Stomach (tissue), 9 donors: ENCODE measurements around the gene C2CD4A. TPM values are rescaled to one million over a fixed set of nuclear protein-coding genes. Genes with fewer than 3 reads are reported as not detected.
A peak's percentile ranks its signal among the peaks of the same experiment; 100 is the strongest.

Experiments
- DNase-seq, 2 donors: peaks; one replicate each; pipeline versions ENCODE4 v3.0.0 to v3.0.0-alpha.2; 2013 to 2019
- H3K27ac ChIP-seq, 5 donors: fragments of 200-600 bp in 4 of 5; sonication (generic) in 4 of 5; one replicate each; pipeline ENCODE4 v1.5.1; 2013 to 2019; ENCODE audit warnings: mild to moderate bottlenecking in 1 of 5, moderate library complexity in 1 of 5
- H3K27me3 ChIP-seq, 3 donors: fragments of 200-600 bp; sonication (generic); one replicate each; pipeline ENCODE4 v1.5.1; 2017 to 2019; ENCODE audit warnings: mixed run types in 1 of 3
- H3K36me3 ChIP-seq, 4 donors: fragments of 200-600 bp; sonication (generic); 1 replicate in 3 of 4; 2 replicates in 1 of 4; pipeline ENCODE4 v1.5.1; 2016 to 2019
- H3K4me1 ChIP-seq, 4 donors: fragments of 200-600 bp; sonication (generic); one replicate each; pipeline ENCODE4 v1.5.1; 2016 to 2019
- H3K4me3 ChIP-seq, 4 donors: fragments of 200-600 bp; sonication (generic) in 3 of 4; one replicate each; pipeline ENCODE4 v1.5.1; 2016 to 2019; ENCODE audit warnings: mild to moderate bottlenecking in 1 of 4
- H3K9me3 ChIP-seq, 4 donors: fragments of 200-600 bp; sonication (generic); one replicate each; pipeline ENCODE4 v1.5.1; 2016 to 2019
- EP300 ChIP-seq: sonication (generic); formaldehyde crosslinking; IDR thresholded peaks from one replicate; pipeline ENCODE4 v1.6.1; 2017; ENCODE audit warnings: antibody characterized with exemption
- POLR2A ChIP-seq, 4 donors: fragments of 450-650 bp; IDR thresholded peaks; one replicate each; pipeline ENCODE4 v1.6.1; 2016; ENCODE audit warnings: antibody characterized with exemption in 4 of 4, control low read depth in 2 of 4, mild to moderate bottlenecking in 1 of 4, moderate library complexity in 1 of 4
- POLR2AphosphoS5 ChIP-seq, 3 donors: sonication (generic); formaldehyde crosslinking; IDR thresholded peaks; one replicate each; pipeline ENCODE4 v1.6.1; 2016; ENCODE audit warnings: antibody characterized with exemption in 3 of 3
- WGBS, 5 donors: extraction: QIAGEN DNeasy Blood & Tissue Kit in 3 of 5; methylation state at CpG; one replicate each; pipeline versions ENCODE4 v1.1.5 to v1.1.7; 2013 to 2018; 5-methylcytosine and 5-hydroxymethylcytosine counted together
- intact Hi-C: fragments of 100-400 bp; cut with DNase I; formaldehyde crosslinking; loops from one replicate; pipeline ENCODE4 v1.15.1; 2023; ENCODE audit warnings: low total_unique reads
- polyA plus RNA-seq, 3 donors: library from polyadenylated mRNA; stranded (reverse); fragments of 200-250 nt; gene quantifications; one replicate each; pipeline ENCODE4 v1.2.3, GENCODE V29; 2013
- total RNA-seq, 5 donors: library from RNA; depleted of rRNA; stranded (reverse); fragments of >200 nt; gene quantifications; one replicate each; pipeline versions ENCODE4 v1.1.0 to v1.2.3, GENCODE V29; 2014 to 2016
- TF ChIP-seq, protein P1 (sequence below), 7 experiments: fragments of 450-650 bp in 4 of 7; fragments of 200-600 bp in 3 of 7; sonication (generic) in 3 of 7; IDR thresholded peaks; one replicate each; pipeline ENCODE4 v1.5.1; 2016 to 2019; ENCODE audit warnings: antibody characterized with exemption in 7 of 7, control low read depth in 2 of 7, mild to moderate bottlenecking in 1 of 7
- donor health status: healthy with polysubstance abuse.
- donor health status: Bipolar disorder and iron deficiency.
- donor health status: healthy.

The C2CD4A gene
- total and polyA plus RNA-seq, 8 donors: 0.29 to 3.0 (median 1.8) TPM; not detected in 2

DNA sequence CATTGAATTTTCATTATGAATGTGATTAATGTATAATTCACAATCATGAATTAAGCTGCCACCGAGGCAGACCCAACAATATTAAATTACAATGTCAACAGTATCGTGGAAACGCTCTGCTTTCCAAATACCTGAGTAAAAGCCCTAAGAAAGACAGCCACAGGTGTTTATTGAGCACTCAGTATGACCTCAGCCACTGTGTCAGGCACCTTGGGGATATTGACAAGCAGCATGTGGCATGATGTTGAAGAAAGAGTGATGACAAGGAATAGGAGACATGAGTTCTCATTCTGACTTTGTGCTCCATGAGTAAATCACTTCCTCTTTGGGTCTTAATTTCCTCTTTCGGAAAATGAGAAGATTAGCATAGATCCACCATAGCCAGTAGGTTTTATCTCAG is 12.8 kb downstream of the C2CD4A start:
- Histone ChIP-seq H3K27me3 (no peaks in the 10 kb centered on the region), H3K36me3 (no peaks in the 10 kb centered on the region), H3K27ac (no peak overlapping the region), H3K4me1 (no peaks in the 10 kb centered on the region), H3K4me3 (no peak overlapping the region), H3K9me3 (no peaks in the 10 kb centered on the region)
- no peak for TF ChIP-seq EP300
- TF ChIP-seq, protein P1, sequence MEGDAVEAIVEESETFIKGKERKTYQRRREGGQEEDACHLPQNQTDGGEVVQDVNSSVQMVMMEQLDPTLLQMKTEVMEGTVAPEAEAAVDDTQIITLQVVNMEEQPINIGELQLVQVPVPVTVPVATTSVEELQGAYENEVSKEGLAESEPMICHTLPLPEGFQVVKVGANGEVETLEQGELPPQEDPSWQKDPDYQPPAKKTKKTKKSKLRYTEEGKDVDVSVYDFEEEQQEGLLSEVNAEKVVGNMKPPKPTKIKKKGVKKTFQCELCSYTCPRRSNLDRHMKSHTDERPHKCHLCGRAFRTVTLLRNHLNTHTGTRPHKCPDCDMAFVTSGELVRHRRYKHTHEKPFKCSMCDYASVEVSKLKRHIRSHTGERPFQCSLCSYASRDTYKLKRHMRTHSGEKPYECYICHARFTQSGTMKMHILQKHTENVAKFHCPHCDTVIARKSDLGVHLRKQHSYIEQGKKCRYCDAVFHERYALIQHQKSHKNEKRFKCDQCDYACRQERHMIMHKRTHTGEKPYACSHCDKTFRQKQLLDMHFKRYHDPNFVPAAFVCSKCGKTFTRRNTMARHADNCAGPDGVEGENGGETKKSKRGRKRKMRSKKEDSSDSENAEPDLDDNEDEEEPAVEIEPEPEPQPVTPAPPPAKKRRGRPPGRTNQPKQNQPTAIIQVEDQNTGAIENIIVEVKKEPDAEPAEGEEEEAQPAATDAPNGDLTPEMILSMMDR (IDR thresholded peaks at IDR 0.05): no peak
- no peak for TF ChIP-seq POLR2AphosphoS5 (IDR thresholded peaks at IDR 0.05)
- TF ChIP-seq POLR2A (IDR thresholded peaks at IDR 0.05): no peak
- intact Hi-C loops: no loop called here
- 71 to 78% (median 78%) methylated on average over 4 of the region's 4 CpGs for WGBS, 5 donors
- DNase-seq: no peak

DNA sequence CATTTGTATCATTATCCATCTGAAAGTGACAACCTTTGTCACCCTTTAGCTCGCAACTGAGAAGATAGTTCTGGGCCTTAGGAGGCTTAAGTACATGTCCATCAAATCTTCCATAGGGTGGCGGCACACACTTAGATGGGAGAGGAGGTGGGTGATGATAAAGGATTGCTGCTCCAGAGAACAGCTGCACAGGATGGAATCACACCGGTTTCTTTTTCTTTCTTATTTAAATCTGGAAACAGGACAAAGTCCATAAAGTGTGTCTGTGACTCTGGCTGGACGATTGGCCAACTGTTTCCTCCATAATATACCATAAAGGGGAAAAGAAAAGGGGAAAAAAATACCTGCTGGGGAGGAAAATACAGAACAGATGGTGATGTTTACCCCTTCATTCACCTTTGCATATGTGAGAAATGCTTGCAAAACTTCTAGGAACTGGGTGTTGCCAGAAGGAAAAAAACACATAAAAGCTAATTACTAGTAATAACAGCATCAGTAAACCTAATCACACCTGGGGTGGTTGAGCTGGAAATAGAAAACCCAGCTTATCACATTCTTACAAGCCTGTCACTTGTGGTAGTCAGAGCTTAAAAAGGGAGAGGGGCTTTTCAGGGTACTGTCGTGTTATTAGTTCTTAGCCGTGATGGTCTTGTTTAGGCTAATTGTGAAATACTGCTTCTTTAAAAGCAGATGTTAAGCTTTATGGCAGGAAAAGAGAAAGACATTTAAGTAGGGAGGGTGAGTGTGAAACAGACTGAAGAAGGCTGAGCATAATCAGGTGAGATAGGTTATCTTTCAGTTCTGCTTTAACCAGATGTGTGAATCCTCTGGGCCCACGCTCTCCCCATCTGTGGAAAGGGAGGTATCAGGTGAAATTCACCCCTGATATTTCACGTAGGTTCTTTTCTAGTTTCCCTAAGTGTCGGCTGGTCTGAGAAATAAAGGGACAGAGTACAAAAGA is 16.7 kb downstream of the C2CD4A start:
- Histone ChIP-seq H3K27ac (peak overlapping the region in 1 of 5 donors; percentile 38), H3K4me1 (no peaks in the 10 kb centered on the region), H3K36me3 (no peaks in the 10 kb centered on the region), H3K9me3 (no peaks in the 10 kb centered on the region), H3K27me3 (no peaks in the 10 kb centered on the region), H3K4me3 (no peak overlapping the region)
- no peak for DNase-seq
- intact Hi-C loops: no loop called here
- WGBS, 5 donors: 69 to 84% (median 72%) methylated on average over 9 of the region's 9 CpGs
- TF ChIP-seq, protein P1 (IDR thresholded peaks at IDR 0.05): no peak
- TF ChIP-seq POLR2A (IDR thresholded peaks at IDR 0.05): no peak
- no peak for TF ChIP-seq POLR2AphosphoS5 (IDR thresholded peaks at IDR 0.05)
- TF ChIP-seq EP300: no peak

DNA sequence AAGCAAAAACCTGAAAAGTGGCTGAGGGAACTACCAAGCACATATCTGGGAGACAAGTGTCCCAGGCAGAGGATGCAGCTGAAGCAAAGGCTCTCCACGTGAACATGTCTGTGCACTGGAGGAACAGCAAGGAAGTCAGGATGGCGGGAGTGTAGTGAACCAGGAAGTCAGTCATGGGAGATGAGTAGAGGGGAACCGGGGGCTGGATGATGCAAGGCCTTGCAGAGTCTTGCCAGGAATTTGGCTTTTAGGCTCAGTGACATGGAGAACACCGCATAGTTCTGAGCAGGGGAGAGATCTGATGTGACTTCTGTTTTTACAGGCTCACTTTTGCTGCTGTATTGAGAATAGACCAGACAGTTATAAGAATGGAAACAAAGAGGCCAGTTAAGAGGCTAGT is 19.0 kb downstream of the C2CD4A start:
- no peak overlapping the region for H3K4me3 ChIP-seq
- intact Hi-C loops: no loop called here
- no peaks in the 10 kb centered on the region for H3K9me3 ChIP-seq
- no peak overlapping the region for H3K27ac ChIP-seq
- H3K4me1 ChIP-seq: no peaks in the 10 kb centered on the region
- H3K36me3 ChIP-seq: no peaks in the 10 kb centered on the region
- TF ChIP-seq POLR2A (IDR thresholded peaks at IDR 0.05): no peak
- TF ChIP-seq, protein P1 (IDR thresholded peaks at IDR 0.05): no peak
- no peak for TF ChIP-seq POLR2AphosphoS5 (IDR thresholded peaks at IDR 0.05)
- TF ChIP-seq EP300: no peak
- no peaks in the 10 kb centered on the region for H3K27me3 ChIP-seq
- no peak for DNase-seq
- 58 to 79% (median 70%) methylated on average over 4 of the region's 4 CpGs for WGBS, 5 donors

DNA sequence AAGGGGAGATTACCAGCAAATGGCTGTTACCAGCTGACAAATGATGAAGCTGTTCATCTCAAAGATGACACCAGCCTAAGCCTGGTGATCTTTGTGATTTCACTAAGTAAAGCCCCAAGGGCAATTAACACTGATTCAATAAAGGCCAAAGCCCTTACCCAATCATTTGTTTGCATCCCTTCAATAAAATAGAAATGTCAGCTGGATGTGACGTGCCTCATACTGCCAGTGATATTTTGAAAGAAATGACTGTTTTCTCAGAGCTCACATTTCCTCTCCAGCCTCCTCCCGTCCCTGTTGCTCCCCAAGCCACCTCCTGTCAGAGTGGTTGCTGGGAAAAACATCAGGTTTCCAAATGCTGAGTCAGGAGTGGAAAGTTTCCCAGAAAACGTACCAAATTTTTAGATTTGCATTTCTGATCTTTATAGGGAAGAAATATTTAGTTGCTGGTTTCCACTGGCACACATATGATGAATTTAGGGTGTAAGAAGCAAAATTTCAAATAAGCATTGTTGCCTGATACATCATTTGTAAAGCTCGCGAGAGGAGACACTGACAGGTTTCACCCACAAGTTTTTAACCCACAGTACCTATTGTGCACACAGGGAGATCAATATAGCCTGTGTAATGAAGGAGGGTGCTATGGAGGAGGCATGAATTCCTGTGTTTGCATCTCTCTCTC is 21.0 kb downstream of the C2CD4A start:
- Histone ChIP-seq H3K27ac (peak overlapping the region in 1 of 5 donors; percentile 26), H3K36me3 (no peaks in the 10 kb centered on the region), H3K27me3 (no peaks in the 10 kb centered on the region), H3K4me3 (no peak overlapping the region), H3K9me3 (no peaks in the 10 kb centered on the region), H3K4me1 (no peaks in the 10 kb centered on the region)
- intact Hi-C loops: no loop called here
- 44 to 61% (median 53%) methylated on average over 5 of the region's 5 CpGs for WGBS, 5 donors
- TF ChIP-seq EP300 (no peak), POLR2A (IDR thresholded peaks at IDR 0.05) (no peak), POLR2AphosphoS5 (IDR thresholded peaks at IDR 0.05) (peak in 1 of 3 donors; percentile 11)
- TF ChIP-seq, protein P1 (IDR thresholded peaks at IDR 0.05): no peak
- peak in 1 of 2 donors; percentile 51 for DNase-seq
